H9 (cell line): ENCODE results near the gene HLA-E. TPM values are rescaled to one million over a fixed set of nuclear protein-coding genes. Genes with fewer than 3 reads are reported as not detected.

Experiments used
- DNase-seq: peaks from one replicate; pipeline ENCODE4 v3.0.0-alpha.2; 2017
- H2AFZ ChIP-seq: one replicate; pipeline ENCODE4 v1.6.1; 2013; ENCODE audit warnings: mild to moderate bottlenecking, low read length, control low read depth, moderate library complexity
- H2AK5ac ChIP-seq: 2 replicates; pipeline ENCODE4 v1.6.1; 2013; ENCODE audit warnings: low read length, control low read depth, mixed read lengths; ENCODE audit not compliant: insufficient read length
- H2BK120ac ChIP-seq: one replicate; pipeline ENCODE4 v1.6.1; 2013; ENCODE audit warnings: low read depth, mild to moderate bottlenecking, low read length, control low read depth, inconsistent platforms; ENCODE audit not compliant: poor library complexity, severe bottlenecking
- H2BK12ac ChIP-seq: 2 replicates; pipeline ENCODE4 v1.6.1; 2013; ENCODE audit warnings: low read length, control low read depth, mixed read lengths, low read depth; ENCODE audit not compliant: insufficient read length
- H2BK15ac ChIP-seq: 2 replicates; pipeline ENCODE4 v1.6.1; 2013; ENCODE audit warnings: low read depth, low read length, control low read depth
- H2BK20ac ChIP-seq: one replicate; pipeline ENCODE4 v1.6.1; 2013; ENCODE audit warnings: low read depth, mild to moderate bottlenecking, low read length, control low read depth, inconsistent platforms; ENCODE audit not compliant: poor library complexity, severe bottlenecking
- H2BK5ac ChIP-seq: 2 replicates; pipeline ENCODE4 v1.6.1; 2013; ENCODE audit warnings: low read length, control low read depth, mixed read lengths; ENCODE audit not compliant: insufficient read length
- H3K14ac ChIP-seq: 2 replicates; pipeline ENCODE4 v1.6.1; 2013; ENCODE audit warnings: low read length, control low read depth; ENCODE audit not compliant: insufficient read depth
- H3K18ac ChIP-seq: 2 replicates; pipeline ENCODE4 v1.6.1; 2013; ENCODE audit warnings: low read depth, mild to moderate bottlenecking, mixed read lengths, low read length, control low read depth; ENCODE audit not compliant: insufficient read length
- H3K23ac ChIP-seq: 2 replicates; pipeline ENCODE4 v1.6.1; 2013; ENCODE audit warnings: low read length, control low read depth, mixed read lengths, low read depth; ENCODE audit not compliant: insufficient read length
- H3K23me2 ChIP-seq: 2 replicates; pipeline ENCODE4 v1.6.1; 2013; ENCODE audit warnings: low read depth, mild to moderate bottlenecking, mixed read lengths, low read length, control low read depth; ENCODE audit not compliant: insufficient read length, poor library complexity, severe bottlenecking
- H3K27ac ChIP-seq: 2 replicates; pipeline ENCODE4 v1.5.1; 2013; ENCODE audit warnings: low read length, control low read depth, mixed read lengths, low read depth; ENCODE audit not compliant: insufficient read length
- H3K27me3 ChIP-seq: 2 replicates; pipeline ENCODE4 v1.6.1; 2013; ENCODE audit warnings: low read length, control low read depth, inconsistent platforms; ENCODE audit not compliant: insufficient read depth
- H3K4ac ChIP-seq: 2 replicates; pipeline ENCODE4 v1.6.1; 2013; ENCODE audit warnings: low read depth, mild to moderate bottlenecking, control low read depth, inconsistent platforms, low read length, moderate library complexity
- H3K4me1 ChIP-seq: 2 replicates; pipeline ENCODE4 v1.6.1; 2013; ENCODE audit warnings: low read length, control low read depth, inconsistent platforms; ENCODE audit not compliant: insufficient read depth
- H3K4me2 ChIP-seq: 2 replicates; pipeline ENCODE4 v1.6.1; 2013; ENCODE audit warnings: low read length, control low read depth, mixed read lengths; ENCODE audit not compliant: insufficient read length, insufficient read depth
- H3K56ac ChIP-seq: 2 replicates; pipeline ENCODE4 v1.6.1; 2013; ENCODE audit warnings: low read depth, mild to moderate bottlenecking, mixed read lengths, low read length, control low read depth; ENCODE audit not compliant: insufficient read length
- H3K79me1 ChIP-seq: 2 replicates; pipeline ENCODE4 v1.6.1; 2013; ENCODE audit warnings: low read depth, mild to moderate bottlenecking, moderate library complexity, low read length, control low read depth, inconsistent platforms; ENCODE audit not compliant: insufficient read depth, poor library complexity, severe bottlenecking
- H3K79me2 ChIP-seq: 2 replicates; pipeline ENCODE4 v1.6.1; 2013; ENCODE audit warnings: low read length, control low read depth, inconsistent platforms; ENCODE audit not compliant: insufficient read depth
- H3K9ac ChIP-seq: 2 replicates; pipeline ENCODE4 v1.6.1; 2013; ENCODE audit warnings: low read length, control low read depth, mixed read lengths; ENCODE audit not compliant: insufficient read length; ENCODE audit errors: extremely low read depth
- H3K9me3 ChIP-seq: one replicate; pipeline ENCODE4 v1.6.1; 2013; ENCODE audit warnings: low read depth, low read length, inconsistent platforms; ENCODE audit not compliant: control insufficient read depth
- H3T11ph ChIP-seq: one replicate; pipeline ENCODE4 v1.6.1; 2013; ENCODE audit warnings: mild to moderate bottlenecking, low read length, control low read depth, inconsistent platforms
- H4K20me1 ChIP-seq: one replicate; pipeline ENCODE4 v1.6.1; 2013; ENCODE audit not compliant: control insufficient read depth, insufficient read length, insufficient read depth
- H4K5ac ChIP-seq: 2 replicates; pipeline ENCODE4 v1.6.1; 2013; ENCODE audit warnings: low read depth, mild to moderate bottlenecking, mixed read lengths, low read length, control low read depth; ENCODE audit not compliant: insufficient read length
- H4K8ac ChIP-seq: replicated peaks from 2 replicates; pipeline ENCODE4 v1.6.1; 2013; ENCODE audit warnings: low read length, control low read depth, mixed read lengths, low read depth; ENCODE audit not compliant: insufficient read length
- H4K91ac ChIP-seq: 2 replicates; pipeline ENCODE4 v1.6.1; 2013; ENCODE audit warnings: low read depth, mild to moderate bottlenecking, moderate library complexity, mixed read lengths, low read length, control low read depth; ENCODE audit not compliant: insufficient read length
- H3K27ac Mint-ChIP-seq, 3 experiments: 2 replicates in 2 of 3; 3 replicates in 1 of 3; pipeline ENCODE4 v1.8.0; 2020 to 2021; ENCODE audit warnings: mixed read lengths in 3 of 3, mild to moderate bottlenecking in 1 of 3, moderate library complexity in 1 of 3
- H3K27me3 Mint-ChIP-seq: 2 replicates; pipeline ENCODE4 v1.8.0; 2021; ENCODE audit warnings: low read depth, mild to moderate bottlenecking, moderate library complexity, mixed read lengths
- H3K36me3 Mint-ChIP-seq, 3 experiments: 2 replicates in 2 of 3; 3 replicates in 1 of 3; pipeline ENCODE4 v1.8.0; 2020 to 2021; ENCODE audit warnings: low read depth in 3 of 3, mixed read lengths in 3 of 3; ENCODE audit not compliant: insufficient read depth in 1 of 3
- H3K4me1 Mint-ChIP-seq, 2 experiments: 2 replicates each; pipeline ENCODE4 v1.8.0; 2020; ENCODE audit warnings: mixed read lengths in 2 of 2
- H3K4me3 Mint-ChIP-seq, 2 experiments: 2 replicates in 1 of 2; 3 replicates in 1 of 2; pipeline ENCODE4 v1.8.0; 2020 to 2021; ENCODE audit warnings: mild to moderate bottlenecking in 2 of 2, mixed read lengths in 2 of 2, moderate library complexity in 1 of 2
- H3K9me3 Mint-ChIP-seq, 2 experiments: 2 replicates in 1 of 2; 3 replicates in 1 of 2; pipeline ENCODE4 v1.8.0; 2020; ENCODE audit warnings: mild to moderate bottlenecking in 2 of 2, mixed read lengths in 2 of 2, moderate library complexity in 1 of 2
- CTCF ChIP-seq: fragments of 200-600 bp; sonication (generic); conservative IDR thresholded peaks from 3 replicates; pipeline ENCODE4 v1.8.0; 2021; ENCODE audit warnings: antibody characterized with exemption, mild to moderate bottlenecking
- WGBS: extraction: QIAGEN DNeasy Blood & Tissue Kit; methylation state at CpG from one replicate; pipeline ENCODE4 v1.1.7; 2013; ENCODE audit warnings: missing lambda C conversion rate, low lambda C conversion rate, mixed read lengths; ENCODE audit not compliant: insufficient read length; ENCODE audit errors: extremely low coverage; 5-methylcytosine and 5-hydroxymethylcytosine counted together
- total RNA-seq: library from RNA; stranded (reverse); gene quantifications from 2 replicates; pipeline ENCODE4 v1.2.1, GENCODE V29; 2021

Gene HLA-E
- total RNA-seq, 1 experiment from 2014 or later = 28.1 TPM

DNA sequence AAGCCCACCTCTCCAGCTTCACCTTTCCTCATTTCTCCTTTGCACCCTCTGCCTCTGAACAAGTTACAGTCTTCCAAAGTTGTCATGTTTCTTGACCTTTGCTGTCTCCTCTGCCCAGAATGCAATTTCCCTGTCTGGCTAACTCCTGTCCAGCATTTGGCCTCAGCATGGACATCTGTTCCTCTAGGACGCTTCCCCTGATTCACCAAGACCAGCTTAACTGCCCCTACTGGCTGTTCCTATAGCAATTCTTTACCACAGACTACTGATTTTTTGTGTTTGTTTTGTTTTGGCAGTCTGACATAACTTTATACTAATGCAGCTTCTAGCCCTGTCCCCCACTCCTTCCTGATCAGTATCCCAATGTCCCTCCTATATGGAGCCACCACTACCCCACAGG lies 53.6 kb downstream of the HLA-E start:
- Histone ChIP-seq H2BK20ac (no peak overlapping the region), H3K9ac (no peak overlapping the region), H4K20me1 (no peaks in the 10 kb centered on the region), H3K4ac (no peak overlapping the region), H3K27ac (no peak overlapping the region), H4K8ac (no peak overlapping the region), H3K9me3 (no peaks in the 10 kb centered on the region), H3K27me3 (no peaks in the 10 kb centered on the region), H3T11ph (no peak overlapping the region), H3K4me2 (no peak overlapping the region), H3K14ac (no peak overlapping the region), H3K23me2 (no peaks in the 10 kb centered on the region), H3K23ac (no peak overlapping the region), H3K79me2 (no peaks in the 10 kb centered on the region), H2BK12ac (no peak overlapping the region), H3K18ac (no peak overlapping the region), H3K4me1 (0 out of 2 replicates have a peak, but pooled peaks cover 3% of the 10 kb centered on the region), H4K91ac (no peak overlapping the region), H3K79me1 (no peaks in the 10 kb centered on the region), H2AFZ (no peak overlapping the region), H2AK5ac (no peak overlapping the region), H2BK120ac (no peak overlapping the region), H2BK5ac (no peak overlapping the region), H4K5ac (no peak overlapping the region), H2BK15ac (no peak overlapping the region), H3K56ac (no peak overlapping the region)
- Mint-ChIP-seq H3K4me1 (peaks cover 10% of the 10 kb centered on the region in 2 experiments), H3K4me3 (no peak overlapping the region), H3K27ac (no peak overlapping the region), H3K9me3 (no peaks in the 10 kb centered on the region; a peak in 1 of 5 replicates), H3K27me3 (no peaks in the 10 kb centered on the region; the same call in 1 of the 2 replicates), H3K36me3 (peaks cover 1 to 24% (median 10%) of the 10 kb centered on the region in 3 experiments; a peak in 5 of 7 replicates)
- no peak for DNase-seq
- no CpG with 5 or more reads among the region's 1 CpG for WGBS
- TF ChIP-seq CTCF = no peak

Other genes with a start within 250 kb of the HLA-E start
- 26.2 and 26.8 TPM in 2 replicates for gene TRIM39, start 162.6 kb upstream of the HLA-E start, total RNA-seq
- gene RPP21, start 144.4 kb upstream of the HLA-E start, total RNA-seq = 62.2 and 64.0 TPM in 2 replicates
- gene GNL1, start 67.0 kb downstream of the HLA-E start, total RNA-seq = 79.7 and 83.5 TPM in 2 replicates
- gene PRR3, start 67.8 kb downstream of the HLA-E start, total RNA-seq = 15.8 and 17.0 TPM in 2 replicates
- 118 TPM in 2 replicates for gene ABCF1, start 81.9 kb downstream of the HLA-E start, total RNA-seq
- 123 and 126 TPM in 2 replicates for gene PPP1R10, start 127.7 kb downstream of the HLA-E start, total RNA-seq
- 49.7 and 54.0 TPM in 2 replicates for gene MRPS18B, start 128.3 kb downstream of the HLA-E start, total RNA-seq
- gene ATAT1, start 137.4 kb downstream of the HLA-E start, total RNA-seq = 19.6 and 20.1 TPM in 2 replicates
- gene C6orf136, start 157.6 kb downstream of the HLA-E start, total RNA-seq = 22.2 and 23.9 TPM in 2 replicates
- 34.5 and 34.8 TPM in 2 replicates for gene DHX16, start 183.5 kb downstream of the HLA-E start, total RNA-seq
- 26.4 and 28.0 TPM in 2 replicates for gene PPP1R18, start 197.1 kb downstream of the HLA-E start, total RNA-seq
- 34.9 and 36.5 TPM in 2 replicates for gene NRM, start 201.5 kb downstream of the HLA-E start, total RNA-seq
- 72.2 and 77.6 TPM in 2 replicates for gene MDC1, start 227.8 kb downstream of the HLA-E start, total RNA-seq
- gene TUBB, start 230.8 kb downstream of the HLA-E start, total RNA-seq = 1,719 and 1,734 TPM in 2 replicates